RCC 7860 (cell line): Measurements from ENCODE around the gene FAM117B.

Experiments
- DNase-seq: peaks from one replicate; pipeline ENCODE4 v3.0.0-alpha.2; 2015; ENCODE audit warnings: low spot score
- FAIRE-seq: peaks from 2 replicates; lab custom pipeline; 2012; peaks lifted over from hg19 to GRCh38; lab: Jason Lieb, UNC

Gene FAM117B

GRCh38 chr2:202634556-202635427 lies at the start of gene FAM117B:
Gene FAM117B, plus strand, starts transcription at chr2:202634969. Its CDS starts 219 bp downstream, at chr2:202635188.
- peak; percentile 91 for DNase-seq
- peak; percentile 81 for FAIRE-seq

- FAIRE-seq: no peak
- DNase-seq: peak; percentile 59
Measured at GRCh38 chr2:202588647-202589581, 45.9 kb upstream of the FAM117B start.

DNA sequence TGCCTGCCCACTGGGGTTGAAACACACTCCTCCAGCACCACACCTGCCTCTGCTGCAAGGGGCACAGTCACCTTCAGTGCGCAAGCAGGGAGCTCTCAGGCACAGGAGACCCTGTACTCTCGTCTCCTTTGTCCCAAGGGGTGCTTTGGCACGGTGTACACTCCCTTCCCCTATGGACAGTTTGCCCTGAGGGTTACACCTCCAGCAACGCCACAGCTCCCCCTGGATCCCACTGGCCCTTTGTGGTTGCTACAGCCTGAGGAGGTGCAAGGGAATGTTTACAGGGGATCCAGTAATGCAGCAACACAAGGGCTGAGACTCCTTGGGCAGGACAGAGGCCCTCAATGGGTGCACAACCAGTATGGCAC lies 45.2 kb upstream of the FAM117B start:
- FAIRE-seq: no peak
- DNase-seq: no peak

DNA sequence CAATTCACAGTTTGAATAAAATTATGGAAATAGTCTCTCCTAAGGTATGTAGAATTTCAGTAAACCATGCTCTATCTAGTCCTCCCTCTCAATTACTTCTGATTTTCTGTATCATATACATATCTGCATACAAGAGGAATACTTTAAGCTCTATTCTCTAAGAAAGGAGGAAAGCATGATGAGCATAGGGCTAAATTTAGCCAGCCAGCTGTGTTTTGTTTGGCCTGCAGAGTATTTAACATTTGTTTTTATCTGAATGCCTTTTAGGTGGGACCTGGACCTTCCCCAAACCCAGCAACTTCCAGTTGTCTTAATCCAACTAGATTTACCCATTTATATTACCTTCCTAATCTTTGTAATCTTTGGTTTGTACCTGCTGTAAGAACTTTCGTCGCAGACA lies 42.2 kb upstream of the FAM117B start:
- FAIRE-seq: no peak
- no peak for DNase-seq

DNA sequence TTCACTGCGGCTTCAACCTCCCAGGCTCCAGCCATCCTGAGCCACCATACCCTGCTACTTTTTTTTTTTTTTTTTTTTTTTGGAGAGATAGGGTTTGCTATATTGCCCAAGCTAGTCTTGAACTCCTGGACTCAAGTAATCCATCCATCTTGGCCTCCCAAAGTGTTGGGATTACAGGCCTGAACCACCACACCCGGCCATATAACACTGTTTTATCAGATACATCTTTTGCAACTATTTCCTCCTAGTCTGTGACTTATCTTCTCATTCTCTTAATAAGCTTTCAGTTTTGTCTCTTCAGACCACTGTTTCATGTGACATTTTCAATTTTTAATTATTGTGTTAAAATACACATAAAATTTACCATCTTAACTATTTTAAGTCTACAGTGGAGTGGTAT lies 35.7 kb upstream of the FAM117B start:
- DNase-seq: no peak
- FAIRE-seq: no peak

- DNase-seq: no peak
- FAIRE-seq: no peak
Measured at GRCh38 chr2:202599911-202600310, 34.9 kb upstream of the FAM117B start.

GRCh38 chr2:202604699-202605098 lies 30.1 kb upstream of the FAM117B start:
- no peak for DNase-seq
- FAIRE-seq: no peak

GRCh38 chr2:202605174-202605573 lies 29.6 kb upstream of the FAM117B start:
- FAIRE-seq (no peak), DNase-seq (no peak)

DNA sequence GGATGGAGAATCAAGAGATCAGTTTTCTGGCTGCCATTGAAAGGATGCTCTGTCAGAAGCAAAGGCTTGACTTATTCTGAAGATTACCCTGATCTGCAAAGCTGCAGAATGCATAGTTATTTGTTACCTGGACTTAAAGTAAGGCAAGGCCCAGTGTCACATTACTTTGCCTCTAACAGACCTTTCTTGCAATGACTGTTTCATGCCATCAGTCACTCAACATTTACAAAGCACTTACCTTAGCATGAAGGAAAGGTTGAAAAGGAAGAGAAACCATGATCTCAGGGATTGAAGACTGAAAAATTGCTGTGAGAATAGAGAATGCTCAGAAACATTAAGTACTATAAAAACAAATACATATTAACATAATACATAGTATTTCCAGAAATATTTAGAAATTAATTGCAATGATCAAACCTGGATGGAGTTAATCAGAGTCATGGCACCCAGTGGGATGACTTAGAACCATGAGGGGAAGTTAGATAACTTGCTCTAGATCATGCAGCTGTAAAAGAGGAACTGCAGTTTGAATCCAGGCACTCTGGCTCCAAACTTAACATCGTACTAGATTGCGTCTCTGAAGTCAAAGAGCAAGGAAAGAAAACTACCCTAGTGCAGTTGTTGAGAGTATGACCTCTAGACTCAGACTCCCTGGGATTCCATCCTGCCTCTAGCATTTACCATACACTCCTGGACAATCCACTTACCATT lies 26.5 kb upstream of the FAM117B start:
- FAIRE-seq: no peak
- no peak for DNase-seq

DNA sequence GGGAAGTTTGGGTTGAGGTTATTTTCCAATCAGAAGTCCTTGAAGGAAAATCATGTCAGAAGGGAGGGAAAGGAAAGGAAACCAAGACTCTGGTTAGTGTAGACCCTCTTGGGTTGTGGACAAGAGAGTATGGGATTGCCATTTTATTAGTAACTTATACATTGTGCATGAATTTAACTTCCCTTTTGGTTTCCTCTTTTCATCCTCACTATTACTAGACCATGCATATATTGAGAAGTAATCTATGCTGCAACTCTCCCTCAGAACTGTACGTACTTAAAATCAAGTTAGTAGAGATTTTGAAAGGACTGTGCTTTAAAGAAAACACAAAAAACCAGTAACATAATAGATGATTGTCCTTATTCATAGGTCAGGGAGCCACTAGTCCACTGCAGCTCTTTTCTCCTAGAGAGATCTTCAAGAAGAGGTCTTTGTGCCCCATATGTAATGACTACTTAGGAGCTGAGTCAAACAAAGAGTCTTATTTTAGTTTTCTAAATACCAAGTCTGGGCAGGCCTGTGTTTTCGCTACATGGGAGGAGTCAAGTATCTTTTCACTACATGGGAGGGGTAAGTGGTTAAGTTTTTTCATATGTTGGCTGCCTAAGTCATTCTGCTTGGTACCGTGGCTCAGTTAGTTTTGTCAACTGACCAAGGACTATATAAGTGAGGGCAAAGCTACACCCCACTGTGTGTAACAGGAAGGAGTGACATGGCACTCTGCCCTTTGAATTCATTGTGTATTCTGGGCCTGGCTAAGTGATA lies 25.2 kb upstream of the FAM117B start:
- DNase-seq: no peak
- no peak for FAIRE-seq

DNA sequence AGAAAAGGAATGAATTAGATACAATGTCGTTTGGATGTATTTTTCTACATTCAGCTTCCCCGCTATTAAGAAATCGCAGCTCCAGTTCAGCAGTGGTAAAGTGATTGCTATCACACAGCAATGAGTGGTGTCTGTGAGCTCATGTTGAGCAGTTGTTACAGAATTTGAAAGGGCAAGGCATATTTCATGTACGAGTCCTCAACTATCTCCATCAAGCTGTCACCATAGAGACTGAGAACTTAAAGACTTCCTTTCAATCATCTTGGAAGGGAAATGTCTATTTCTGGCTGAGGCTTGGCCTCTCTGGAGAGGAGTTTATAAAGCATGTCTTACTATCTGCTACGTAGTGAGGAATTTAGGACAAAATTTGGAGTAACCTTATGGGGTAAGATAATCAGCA lies 24.4 kb upstream of the FAM117B start:
- no peak for FAIRE-seq
- no peak for DNase-seq

- DNase-seq (no peak), FAIRE-seq (no peak)
Measured at GRCh38 chr2:202612145-202612544, 22.6 kb upstream of the FAM117B start.

DNA sequence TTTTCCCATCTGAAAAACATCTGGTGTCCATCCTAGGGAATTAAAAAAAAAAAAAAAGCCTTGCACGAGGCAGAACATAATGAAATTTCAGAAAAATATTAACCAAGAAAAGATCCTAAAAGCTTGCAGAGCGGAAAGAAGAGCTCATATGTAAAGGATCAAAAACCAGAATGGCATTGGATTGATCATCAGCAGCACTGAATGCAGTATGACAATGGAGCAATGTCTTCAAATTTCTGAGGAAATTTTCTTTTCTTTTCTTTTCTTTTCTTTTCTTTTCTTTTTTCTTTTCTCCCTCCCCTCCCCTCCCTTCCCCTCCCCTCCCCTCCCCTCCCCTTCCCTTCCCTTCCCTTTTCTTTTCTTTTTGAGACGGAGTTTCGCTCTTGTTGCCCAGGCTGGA lies 21.3 kb upstream of the FAM117B start:
- FAIRE-seq: no peak
- DNase-seq: no peak

DNA sequence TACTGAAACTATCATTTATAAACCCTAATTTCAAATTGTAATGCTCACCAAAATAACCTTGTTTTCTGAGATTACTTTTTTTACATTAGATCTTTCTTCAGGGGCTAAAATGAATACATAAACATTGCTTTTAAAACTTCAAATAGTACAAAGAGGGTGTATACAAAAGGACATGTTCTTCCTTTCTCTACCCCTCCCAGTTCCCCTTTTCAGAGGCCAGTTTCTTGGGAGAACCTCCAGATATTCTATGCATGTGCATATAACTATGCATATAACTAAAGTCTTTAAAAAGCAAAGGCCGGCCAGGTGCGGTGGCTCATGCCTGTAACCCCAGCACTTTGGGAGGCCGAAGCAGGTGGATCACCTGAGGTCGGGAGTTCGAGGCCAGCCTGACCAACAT lies 10.6 kb upstream of the FAM117B start:
- no peak for DNase-seq
- no peak for FAIRE-seq

DNA sequence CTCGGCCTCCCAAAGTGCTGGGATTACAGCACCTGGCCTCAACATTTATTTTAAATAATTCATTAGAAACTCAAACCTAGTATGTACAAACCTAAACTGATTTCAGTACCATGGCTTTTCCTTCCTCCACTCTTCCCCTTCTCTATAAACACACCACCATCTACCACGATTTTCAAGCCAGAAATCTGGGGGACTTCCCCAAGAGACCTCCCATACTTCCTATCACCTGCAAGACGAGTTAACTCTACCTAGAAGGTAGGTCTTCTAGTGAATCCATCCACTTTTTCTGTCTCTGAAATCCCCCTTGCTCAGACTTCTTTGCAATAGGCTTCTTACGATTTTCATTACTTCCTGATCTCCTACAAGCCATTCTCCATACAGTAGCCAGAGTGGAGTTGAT lies 7.7 kb upstream of the FAM117B start:
- no peak for DNase-seq
- FAIRE-seq: no peak

DNA sequence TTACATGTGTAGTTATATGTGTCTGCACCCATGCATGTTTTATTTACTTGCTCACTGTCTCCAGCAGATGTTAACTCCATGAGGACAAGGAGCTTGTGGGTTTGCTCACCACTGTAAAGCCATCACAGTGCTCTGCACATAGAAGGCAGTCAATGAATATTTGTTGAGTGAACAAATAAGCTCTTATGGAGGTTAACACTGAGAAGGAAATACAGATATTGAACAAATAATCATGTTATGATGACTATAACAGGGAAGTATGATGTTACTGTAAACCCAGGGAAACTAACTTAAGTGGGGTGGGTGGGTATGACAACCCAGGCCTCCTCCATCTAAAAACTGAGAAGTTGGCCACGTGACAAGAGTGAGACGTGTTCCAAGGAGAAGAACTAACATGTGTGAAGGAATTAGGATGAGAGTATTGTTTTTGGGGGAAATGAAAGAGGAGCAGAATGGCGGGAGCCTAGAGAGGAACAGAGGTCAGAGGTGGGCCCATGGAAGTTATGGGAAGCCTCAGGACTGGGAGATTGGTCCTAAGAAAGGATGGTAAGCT lies 6.0 kb upstream of the FAM117B start:
- FAIRE-seq: no peak
- DNase-seq: no peak

DNA sequence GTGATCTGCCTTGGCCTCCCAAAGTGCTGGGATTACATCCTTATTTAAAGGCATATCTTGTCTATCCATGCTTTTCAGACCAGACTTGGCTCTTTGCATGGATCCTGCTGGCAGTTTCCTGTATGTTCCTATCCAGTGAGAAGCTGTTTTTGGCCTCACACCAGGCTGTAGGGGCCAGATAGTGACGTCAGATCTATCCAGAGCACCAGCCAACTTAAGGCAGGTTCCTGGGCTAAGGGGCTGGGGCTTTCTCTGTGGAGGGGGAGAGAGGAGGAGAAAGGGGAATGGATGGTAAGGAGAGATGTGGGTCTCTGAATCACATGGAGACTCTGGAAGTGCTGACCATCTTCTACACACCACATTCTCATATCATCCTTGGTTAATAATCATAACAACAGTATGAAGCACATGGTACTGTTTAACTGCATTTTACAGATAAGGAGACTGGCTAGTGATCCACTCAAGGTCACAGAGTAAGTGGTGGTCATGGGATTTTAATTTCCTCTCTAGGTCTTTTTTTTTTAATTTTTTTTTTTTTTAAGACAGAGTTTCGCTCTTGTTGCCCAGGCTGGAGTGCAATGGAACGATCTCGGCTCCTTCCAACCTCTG lies 2.0 kb upstream of the FAM117B start:
- no peak for DNase-seq
- no peak for FAIRE-seq

GRCh38 chr2:202633470-202633869 lies 1.3 kb upstream of the FAM117B start:
- no peak for FAIRE-seq
- DNase-seq: no peak

DNA sequence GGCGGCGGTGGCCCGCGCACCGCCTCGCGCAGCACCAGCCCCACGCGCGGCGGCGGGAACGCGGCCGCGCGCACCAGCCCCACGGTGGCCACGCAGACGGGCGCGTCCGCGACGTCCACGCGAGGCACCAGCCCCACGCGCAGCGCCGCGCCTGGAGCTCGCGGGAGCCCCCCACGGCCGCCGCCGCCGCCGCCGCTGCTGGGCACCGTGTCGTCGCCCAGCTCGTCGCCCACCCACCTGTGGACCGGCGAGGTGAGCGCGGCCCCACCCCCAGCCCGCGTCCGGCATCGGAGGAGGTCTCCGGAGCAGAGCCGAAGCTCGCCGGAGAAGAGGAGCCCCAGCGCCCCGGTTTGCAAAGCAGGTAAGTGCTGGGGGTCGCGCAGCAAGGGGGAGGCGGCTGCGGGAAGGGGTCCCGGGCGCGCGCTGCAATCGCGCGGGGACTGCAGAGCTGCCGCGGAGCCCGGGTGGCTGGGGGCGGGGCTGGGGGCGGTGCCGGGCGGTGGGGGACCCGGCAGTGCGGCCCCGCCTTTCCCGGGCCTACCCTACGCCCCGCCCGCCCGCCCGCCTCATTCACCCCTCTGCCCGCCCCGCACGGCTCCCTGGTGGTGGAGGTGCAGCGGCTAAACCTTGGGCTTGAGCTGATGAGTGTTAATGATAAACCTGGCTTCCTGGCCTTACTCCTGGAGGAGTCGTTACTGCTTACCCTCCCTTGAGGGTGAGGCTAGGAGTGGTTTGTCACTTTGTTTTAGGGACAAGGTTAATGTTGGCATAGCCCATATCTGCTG lies 851 bp downstream of the FAM117B start:
- DNase-seq: peak; percentile 88
- FAIRE-seq: peak; percentile 65
